B cell (primary cell): ENCODE data around the gene EEFSEC. TPM values are rescaled to one million over a fixed set of nuclear protein-coding genes. Genes with fewer than 3 reads are reported as not detected.

ENCODE experiments used
- ATAC-seq: fragments of 200-7000 bp; cut with Tn5 transposase; one replicate; pipeline ENCODE4 v1.10.0; 2021; ENCODE audit warnings: low read depth, mild to moderate bottlenecking, moderate number of reproducible peaks, moderate library complexity
- CTCF ChIA-PET: fragments of 350-600 bp; sonication (Branson Sonifier 250); formaldehyde crosslinking; loops from one replicate; lab custom pipeline; 2021; ENCODE audit warnings: antibody characterized with exemption, inconsistent platforms; lab: Charles Lee
- POLR2A ChIA-PET: fragments of 350-600 bp; sonication (Branson Sonifier 250); formaldehyde crosslinking; loops from one replicate; lab custom pipeline; 2021; ENCODE audit warnings: antibody characterized with exemption; lab: Charles Lee
- DNase-seq: peaks from one replicate; pipeline ENCODE4 v3.0.0; 2013
- H2AFZ ChIP-seq: 2 replicates; pipeline ENCODE4 v1.6.1; 2012; ENCODE audit warnings: mild to moderate bottlenecking, low read depth, low read length; ENCODE audit not compliant: insufficient read depth, poor library complexity, severe bottlenecking
- H3K27ac ChIP-seq, 2 donors: 1 replicate in 1 of 2; 2 replicates in 1 of 2; pipeline ENCODE4 v1.5.1; 2012 to 2013; ENCODE audit warnings: low read length in 2 of 2, mild to moderate bottlenecking in 2 of 2, moderate library complexity in 1 of 2
- H3K27me3 ChIP-seq, 4 experiments: fragments of 200-600 bp in 1 of 4; sonication (generic) in 1 of 4; replicated peaks in 1 of 4; 1 replicate in 2 of 4; 2 replicates in 2 of 4; pipeline versions ENCODE4 v1.6.1 to v1.7.0; 2013 to 2016; ENCODE audit warnings: low read length in 3 of 4, mild to moderate bottlenecking in 2 of 4, mixed read lengths in 1 of 4, moderate library complexity in 1 of 4; ENCODE audit not compliant: insufficient read depth in 4 of 4, control insufficient read depth in 3 of 4; ENCODE audit errors: control extremely low read depth in 1 of 4
- H3K36me3 ChIP-seq, 2 experiments: replicated peaks in 1 of 2; 1 replicate in 1 of 2; 2 replicates in 1 of 2; pipeline versions ENCODE4 v1.6.1 to v1.7.1; 2013; ENCODE audit warnings: low read length in 1 of 2; ENCODE audit not compliant: insufficient read depth in 2 of 2, control insufficient read depth in 1 of 2; ENCODE audit errors: control extremely low read depth in 1 of 2, extremely low read depth in 1 of 2
- H3K4me1 ChIP-seq, 2 donors: fragments of 200-600 bp in 1 of 2; sonication (generic) in 1 of 2; 1 replicate in 1 of 2; 2 replicates in 1 of 2; pipeline versions ENCODE4 v1.5.1 to v1.6.1; 2013 to 2017; ENCODE audit warnings: low read length in 2 of 2; ENCODE audit not compliant: control insufficient read depth in 2 of 2, insufficient read depth in 2 of 2
- H3K4me2 ChIP-seq: replicated peaks from 2 replicates; pipeline ENCODE3; 2012; ENCODE audit warnings: mild to moderate bottlenecking, low read depth, low read length; ENCODE audit not compliant: poor library complexity, severe bottlenecking
- H3K4me3 ChIP-seq, 5 experiments: fragments of 200-600 bp in 1 of 5; sonication (generic) in 1 of 5; 1 replicate in 3 of 5; 2 replicates in 2 of 5; pipeline versions ENCODE4 v1.5.1 to v1.7.0; 2011 to 2016; ENCODE audit warnings: low read length in 4 of 5, mild to moderate bottlenecking in 4 of 5, low read depth in 2 of 5, control low read depth in 1 of 5, moderate library complexity in 1 of 5; ENCODE audit not compliant: insufficient read depth in 1 of 5; ENCODE audit errors: control extremely low read depth in 1 of 5, extremely low read depth in 1 of 5
- H3K79me2 ChIP-seq: fragments of 200-600 bp; sonication (generic); one replicate; pipeline ENCODE4 v1.6.0; 2016; ENCODE audit warnings: low read length; ENCODE audit not compliant: control insufficient read depth, insufficient read depth
- H3K9ac ChIP-seq: fragments of 200-600 bp; sonication (generic); 2 replicates; pipeline ENCODE4 v1.6.1; 2017; ENCODE audit warnings: mild to moderate bottlenecking, low read length, moderate library complexity
- H3K9me3 ChIP-seq, 3 donors: one replicate each; pipeline versions ENCODE4 v1.6.1 to v1.7.1; 2013; ENCODE audit warnings: low read length in 2 of 3; ENCODE audit not compliant: control insufficient read depth in 2 of 3, insufficient read depth in 1 of 3; ENCODE audit errors: control extremely low read depth in 1 of 3
- H4K20me1 ChIP-seq: 2 replicates; pipeline ENCODE4 v1.6.0; 2012; ENCODE audit warnings: mild to moderate bottlenecking, low read length; ENCODE audit not compliant: insufficient read depth, control insufficient read depth, poor library complexity, severe bottlenecking
- H3K27ac Mint-ChIP-seq: one replicate; pipeline ENCODE4 v1.8.0; 2021; ENCODE audit warnings: mixed read lengths
- H3K27me3 Mint-ChIP-seq: one replicate; pipeline ENCODE4 v1.8.0; 2021; ENCODE audit warnings: mixed read lengths
- H3K4me1 Mint-ChIP-seq: one replicate; pipeline ENCODE4 v1.8.0; 2021; ENCODE audit warnings: mixed read lengths
- H3K4me3 Mint-ChIP-seq: one replicate; pipeline ENCODE4 v1.8.0; 2021; ENCODE audit warnings: mixed read lengths
- H3K9me3 Mint-ChIP-seq: one replicate; pipeline ENCODE4 v1.8.0; 2022; ENCODE audit warnings: mixed read lengths; ENCODE audit not compliant: insufficient read depth
- CTCF ChIP-seq: fragments of 200-600 bp; IDR thresholded peaks from one replicate; pipeline ENCODE4 v1.8.0; 2022; ENCODE audit warnings: antibody characterized with exemption, mild to moderate bottlenecking
- EZH2 ChIP-seq: IDR thresholded peaks from 2 replicates; pipeline ENCODE4 v1.6.1; 2012; ENCODE audit warnings: borderline replicate concordance, low read depth, mild to moderate bottlenecking, moderate library complexity, low read length; ENCODE audit not compliant: insufficient read depth, poor library complexity, severe bottlenecking
- WGBS: methylation state at CpG from one replicate; pipeline ENCODE4 v1.1.5; 2013; ENCODE audit warnings: missing lambda C conversion rate; ENCODE audit not compliant: insufficient coverage; 5-methylcytosine and 5-hydroxymethylcytosine counted together
- intact Hi-C: fragments of 100-400 bp; cut with micrococcal nuclease; formaldehyde crosslinking; loops from one replicate; pipeline ENCODE4 v1.10.0; 2022
- polyA plus RNA-seq: library from polyadenylated mRNA; depleted of rRNA; stranded (reverse); fragments of >200 nt; gene quantifications from 2 replicates; pipeline ENCODE4 v1.2.3, GENCODE V29; 2012
- total RNA-seq, 2 donors: library from RNA; stranded (reverse); fragments of 120-200 nt in 1 of 2; gene quantifications; 1 replicate in 1 of 2; 2 replicates in 1 of 2; pipeline versions ENCODE4 v1.2.3 to v1.2.4, GENCODE V29; 2013 to 2022

EEFSEC gene
- total and polyA plus RNA-seq, 2 donors (not counting 1 experiment from before 2014, with no cell fraction given) = 17.9 to 18.4 TPM

- CTCF ChIA-PET = no interaction called here
Measured at GRCh38 chr3:128293930-128294329, 140.6 kb downstream of the EEFSEC start.

GRCh38 chr3:128294999-128295468 lies 141.8 kb downstream of the EEFSEC start:
- H3K27ac Mint-ChIP-seq = no peak overlapping the region
- no peaks in the 10 kb centered on the region for H3K27me3 Mint-ChIP-seq
- no peak overlapping the region for H2AFZ ChIP-seq
- no peaks in the 10 kb centered on the region for H4K20me1 ChIP-seq
- peaks cover 0 to 4% of the 10 kb centered on the region in 2 experiments for H3K36me3 ChIP-seq
- peaks cover 4% of the 10 kb centered on the region for H3K9me3 Mint-ChIP-seq
- ATAC-seq (no peak), DNase-seq (no peak)
- H3K4me2 ChIP-seq = no peak overlapping the region
- H3K4me3 ChIP-seq = no peak overlapping the region
- no peaks in the 10 kb centered on the region for H3K27me3 ChIP-seq
- peaks cover 2% of the 10 kb centered on the region for H3K4me1 Mint-ChIP-seq
- no peaks in the 10 kb centered on the region for H3K4me1 ChIP-seq
- no peak for TF ChIP-seq CTCF
- no peak for TF ChIP-seq EZH2
- no peak overlapping the region for H3K9ac ChIP-seq
- H3K9me3 ChIP-seq = peaks cover 0 to 7% (median 0%) of the 10 kb centered on the region in 3 donors
- H3K79me2 ChIP-seq = no peaks in the 10 kb centered on the region
- intact Hi-C loops = no loop called here
- H3K4me3 Mint-ChIP-seq = no peak overlapping the region
- ChIA-PET POLR2A (no interaction called here), CTCF (no interaction called here)
- no peak overlapping the region for H3K27ac ChIP-seq
- WGBS = 93% methylated on average over 3 of the region's 4 CpGs

More at GRCh38 chr3:128293930-128294329, 140.6 kb downstream of the EEFSEC start:
- peaks cover 0 to 4% of the 10 kb centered on the region in 2 experiments for H3K36me3 ChIP-seq
- H3K79me2 ChIP-seq = no peaks in the 10 kb centered on the region
- H3K4me2 ChIP-seq = no peak overlapping the region
- no peak overlapping the region for H3K27ac Mint-ChIP-seq
- TF ChIP-seq CTCF = no peak
- no peak for TF ChIP-seq EZH2
- H2AFZ ChIP-seq = no peak overlapping the region
- no peak overlapping the region for H3K4me3 ChIP-seq
- H3K27me3 Mint-ChIP-seq = no peaks in the 10 kb centered on the region
- ATAC-seq (no peak), DNase-seq (no peak)
- H3K27me3 ChIP-seq = no peaks in the 10 kb centered on the region
- H3K4me1 Mint-ChIP-seq = peaks cover 2% of the 10 kb centered on the region
- H4K20me1 ChIP-seq = no peaks in the 10 kb centered on the region
- intact Hi-C loops = no loop called here
- no peak overlapping the region for H3K9ac ChIP-seq
- H3K4me3 Mint-ChIP-seq = no peak overlapping the region
- WGBS = 100% methylated on average over 1 of the region's 1 CpG
- peaks cover 4% of the 10 kb centered on the region for H3K9me3 Mint-ChIP-seq
- no peak overlapping the region for H3K27ac ChIP-seq
- POLR2A ChIA-PET = no interaction called here
- no peaks in the 10 kb centered on the region for H3K4me1 ChIP-seq
- H3K9me3 ChIP-seq = peaks cover 0 to 7% (median 0%) of the 10 kb centered on the region in 3 donors
